OCI-LY3 (cell line): Measurements from ENCODE around the gene C9orf78.

ENCODE experiments used
- CTCF ChIP-seq: fragments of 200-600, 300-600 bp; sonication (generic); IDR thresholded peaks from 2 replicates; pipeline ENCODE4 v1.5.1; 2014; ENCODE audit warnings: antibody characterized with exemption, low read length, low read depth
- EZH2phosphoT487 ChIP-seq: fragments of 200-600 bp; shearing (Covaris generic); IDR thresholded peaks from 2 replicates; pipeline ENCODE4 v1.6.1; 2018; ENCODE audit warnings: antibody characterized with exemption, mixed run types, low read depth

GRCh38 chr9:129798973-129799372, 36.1 kb downstream of the C9orf78 start:
- TF ChIP-seq CTCF (no peak), EZH2phosphoT487 (no peak)
